Measurements from ENCODE around the gene RUNX1.

The RUNX1 gene

GRCh38 chr21:35048706-35049617, at the start of gene RUNX1:
Gene RUNX1 (minus strand): TSS chr21:35049302.
- peak; percentile 87 for DNase-seq (ENCODE audit: low spot score)

GRCh38 chr21:35097525-35097924, 48.4 kb upstream of the RUNX1 start:
- no peak for DNase-seq (ENCODE audit: low spot score)

- DNase-seq (ENCODE audit: low spot score): no peak
Observed at GRCh38 chr21:35096959-35097358, 47.9 kb upstream of the RUNX1 start.

GRCh38 chr21:35095859-35096291, 46.8 kb upstream of the RUNX1 start:
- no peak for DNase-seq (ENCODE audit: low spot score)

GRCh38 chr21:35093514-35093913, 44.4 kb upstream of the RUNX1 start:
- no peak for DNase-seq (ENCODE audit: low spot score)

- DNase-seq (ENCODE audit: low spot score): no peak
Observed at GRCh38 chr21:35091496-35091895, 42.4 kb upstream of the RUNX1 start.

GRCh38 chr21:35090403-35090802, 41.3 kb upstream of the RUNX1 start:
- DNase-seq (ENCODE audit: low spot score): no peak

- no peak for DNase-seq (ENCODE audit: low spot score)
Observed at GRCh38 chr21:35088319-35088771, 39.2 kb upstream of the RUNX1 start.

GRCh38 chr21:35086357-35086756, 37.3 kb upstream of the RUNX1 start:
- no peak for DNase-seq (ENCODE audit: low spot score)

- no peak for DNase-seq (ENCODE audit: low spot score)
Observed at GRCh38 chr21:35084869-35085268, 35.8 kb upstream of the RUNX1 start.

- DNase-seq (ENCODE audit: low spot score): no peak
Observed at GRCh38 chr21:35083246-35083645, 34.1 kb upstream of the RUNX1 start.

GRCh38 chr21:35081861-35082260, 32.8 kb upstream of the RUNX1 start:
- DNase-seq (ENCODE audit: low spot score): no peak

GRCh38 chr21:35079181-35079580, 30.1 kb upstream of the RUNX1 start:
- no peak for DNase-seq (ENCODE audit: low spot score)

GRCh38 chr21:35077975-35078374, 28.9 kb upstream of the RUNX1 start:
- DNase-seq (ENCODE audit: low spot score): no peak

GRCh38 chr21:35077466-35077865, 28.4 kb upstream of the RUNX1 start:
- DNase-seq (ENCODE audit: low spot score): no peak

GRCh38 chr21:35075546-35075945, 26.4 kb upstream of the RUNX1 start:
- peak; percentile 56 for DNase-seq (ENCODE audit: low spot score)

- DNase-seq (ENCODE audit: low spot score): no peak
Observed at GRCh38 chr21:35072960-35073359, 23.9 kb upstream of the RUNX1 start.

- no peak for DNase-seq (ENCODE audit: low spot score)
Observed at GRCh38 chr21:35072557-35072956, 23.5 kb upstream of the RUNX1 start.

GRCh38 chr21:35071347-35071746, 22.2 kb upstream of the RUNX1 start:
- DNase-seq (ENCODE audit: low spot score): no peak

- no peak for DNase-seq (ENCODE audit: low spot score)
Observed at GRCh38 chr21:35070436-35070835, 21.3 kb upstream of the RUNX1 start.

- DNase-seq (ENCODE audit: low spot score): no peak
Observed at GRCh38 chr21:35066824-35067223, 17.7 kb upstream of the RUNX1 start.

- no peak for DNase-seq (ENCODE audit: low spot score)
Observed at GRCh38 chr21:35063428-35064172, 14.5 kb upstream of the RUNX1 start.

GRCh38 chr21:35062016-35062415, 12.9 kb upstream of the RUNX1 start:
- no peak for DNase-seq (ENCODE audit: low spot score)

All from pons (tissue), 1 donor.